Lung (tissue), 12 donors: ENCODE results near the gene THOC6. TPM values are rescaled to one million over a fixed set of nuclear protein-coding genes. Genes with fewer than 3 reads are reported as not detected.

Experiments used
- ATAC-seq: fragments of 200-7000 bp; cut with Tn5 transposase; one replicate; pipeline ENCODE4 v1.9.1; 2020; ENCODE audit warnings: moderate number of reproducible peaks; ENCODE audit not compliant: insufficient read depth, low FRiP score
- DNase-seq, 3 donors: peaks; one replicate each; pipeline ENCODE4 v3.0.0-alpha.2; 2013 to 2017
- H3K27ac ChIP-seq, 2 donors: one replicate each; pipeline ENCODE4 v1.5.1; 2013; ENCODE audit warnings: mild to moderate bottlenecking in 2 of 2, moderate library complexity in 2 of 2, control low read depth in 1 of 2, inconsistent platforms in 1 of 2, low read depth in 1 of 2, low read length in 1 of 2
- H3K27me3 ChIP-seq, 3 donors: one replicate each; pipeline ENCODE4 v1.5.1; 2013; ENCODE audit warnings: low read length in 2 of 3; ENCODE audit not compliant: control insufficient read depth in 3 of 3, insufficient read depth in 3 of 3
- H3K36me3 ChIP-seq, 4 donors: one replicate each; pipeline ENCODE4 v1.5.1; 2013; ENCODE audit warnings: low read length in 4 of 4, mild to moderate bottlenecking in 1 of 4, moderate library complexity in 1 of 4; ENCODE audit not compliant: control insufficient read depth in 4 of 4, insufficient read depth in 4 of 4
- H3K4me1 ChIP-seq, 5 donors: one replicate each; pipeline ENCODE4 v1.5.1; 2013; ENCODE audit warnings: low read length in 5 of 5, mild to moderate bottlenecking in 2 of 5, moderate library complexity in 1 of 5; ENCODE audit not compliant: control insufficient read depth in 5 of 5, insufficient read depth in 5 of 5
- H3K4me3 ChIP-seq: one replicate; pipeline ENCODE4 v1.5.1; 2013; ENCODE audit warnings: mild to moderate bottlenecking, control low read depth, moderate library complexity
- H3K9ac ChIP-seq, 2 donors: one replicate each; pipeline ENCODE4 v1.5.1; 2013; ENCODE audit warnings: low read length in 2 of 2, control low read depth in 1 of 2; ENCODE audit not compliant: insufficient read depth in 1 of 2
- H3K9me3 ChIP-seq, 4 donors: one replicate each; pipeline ENCODE4 v1.5.1; 2013; ENCODE audit warnings: low read length in 3 of 4, mild to moderate bottlenecking in 1 of 4, moderate library complexity in 1 of 4; ENCODE audit not compliant: control insufficient read depth in 4 of 4, insufficient read depth in 3 of 4
- CTCF ChIP-seq: IDR thresholded peaks from 2 replicates; pipeline ENCODE4 v1.5.1; 2012; ENCODE audit warnings: mild to moderate bottlenecking; ENCODE audit errors: control extremely low read depth, extremely low read depth
- WGBS, 2 donors: extraction: QIAGEN DNeasy Blood & Tissue Kit; methylation state at CpG; one replicate each; pipeline ENCODE4 v1.1.7; 2013; 5-methylcytosine and 5-hydroxymethylcytosine counted together
- polyA plus RNA-seq, 2 donors: library from polyadenylated mRNA; stranded (reverse); fragments of 200-250 nt; gene quantifications; one replicate each; pipeline ENCODE4 v1.2.1, GENCODE V29; 2013
- total RNA-seq, 2 donors: library from RNA; depleted of rRNA in 1 of 2; stranded (reverse); fragments of >200 nt in 1 of 2; gene quantifications; one replicate each; pipeline ENCODE4 v1.2.1, GENCODE V29; 2014 to 2021
- donor health status: control.
- donor health status: control.
- donor health status: Bipolar disorder and iron deficiency.
- donor health status: healthy.
- donor health status: DM: yes; HTN: yes; CAD: no.

The THOC6 gene
- total and polyA plus RNA-seq, 4 donors, result 12.7 to 58.3 (median 40.0) TPM

GRCh38 chr16:3063625-3064386 lies 40.0 kb downstream of the THOC6 start:
- Histone ChIP-seq H3K9ac (no peak overlapping the region), H3K27me3 (no peaks in the 10 kb centered on the region), H3K4me3 (no peak overlapping the region), H3K27ac (no peak overlapping the region), H3K4me1 (peaks cover 2 to 26% (median 7%) of the 10 kb centered on the region in 5 donors), H3K9me3 (no peaks in the 10 kb centered on the region), H3K36me3 (peaks cover 0 to 10% (median 0%) of the 10 kb centered on the region in 4 donors)
- 95 to 96% methylated on average over 8 of the region's 8 CpGs for WGBS, 2 donors
- no peak for TF ChIP-seq CTCF
- no peak for DNase-seq
- ATAC-seq, result no peak

- DNase-seq, result peak; percentile 45 to 63 (median 46)
- peak within 1 kb of the TSS; percentile 67 to 72 for H3K27ac ChIP-seq
These were observed 41.4 kb downstream of the THOC6 start, which contains the start of gene IL32 for GRCh38 chr16:3065069-3065741. IL32 (plus strand) TSS chr16:3065640; CDS start chr16:3065812, 172 bp downstream.

GRCh38 chr16:3065742-3066439 lies 42.1 kb downstream of the THOC6 start:
- no peaks in the 10 kb centered on the region for H3K27me3 ChIP-seq
- H3K9ac ChIP-seq, result no peak overlapping the region
- no peak for TF ChIP-seq CTCF
- DNase-seq (no peak), ATAC-seq (peak; percentile 5)
- H3K4me3 ChIP-seq, result peak overlapping the region; percentile 71
- H3K4me1 ChIP-seq, result peaks cover 0 to 22% (median 0%) of the 10 kb centered on the region in 5 donors
- peaks cover 0 to 17% (median 0%) of the 10 kb centered on the region in 4 donors for H3K36me3 ChIP-seq
- H3K27ac ChIP-seq, result peak overlapping the region; percentile 67 to 72
- 54 to 70% methylated on average over 25 to 26 of the region's 26 CpGs for WGBS, 2 donors
- H3K9me3 ChIP-seq, result no peaks in the 10 kb centered on the region

More at GRCh38 chr16:3065069-3065741, 41.4 kb downstream of the THOC6 start, which contains the start of gene IL32:
- no peak for TF ChIP-seq CTCF
- peaks cover 0 to 17% (median 0%) of the 10 kb centered on the region in 4 donors for H3K36me3 ChIP-seq
- peak; percentile 70 for ATAC-seq
- no peaks in the 10 kb centered on the region for H3K27me3 ChIP-seq
- H3K9ac ChIP-seq, result no peak within 1 kb of the TSS
- peaks cover 0 to 22% (median under 1%) of the 10 kb centered on the region in 5 donors for H3K4me1 ChIP-seq
- 38 to 63% methylated on average over 13 of the region's 13 CpGs for WGBS, 2 donors
- H3K4me3 ChIP-seq, result peak within 1 kb of the TSS; percentile 71
- H3K9me3 ChIP-seq, result no peaks in the 10 kb centered on the region
